NCI-H748 (cell line): ENCODE measurements around the gene SLC27A5.
"Not testable (repeated sequence)": the region's sequence is repeated elsewhere in the genome, so short reads cannot be mapped to it uniquely, and the experiment has no call there.

Source experiments
- DNase-seq: peaks from one replicate; lab custom pipeline; 2025; ENCODE audit not compliant: unreplicated experiment; lab: John Stamatoyannopoulos, UW

Gene SLC27A5

DNA sequence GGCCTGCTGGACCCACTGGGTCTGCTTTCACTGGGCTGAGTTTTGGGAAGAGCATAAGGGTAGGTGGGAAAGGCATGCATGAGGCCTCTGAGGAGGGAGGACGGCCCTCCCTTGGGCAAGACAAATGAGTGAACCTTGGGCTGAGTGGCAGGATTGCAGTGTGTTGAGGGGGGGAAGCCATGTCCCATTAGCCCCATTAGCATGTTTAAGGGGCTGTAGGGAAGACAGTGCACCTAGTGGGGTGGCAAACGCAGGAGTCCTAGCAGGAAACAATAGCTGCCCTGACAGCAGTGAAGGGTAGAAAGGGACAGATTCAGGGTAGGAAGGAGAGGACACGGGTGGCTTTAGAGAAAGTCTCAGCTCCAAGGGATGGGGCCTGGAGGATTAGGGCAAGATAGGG is 10.9 kb upstream of the SLC27A5 start:
- no peak for DNase-seq

DNA sequence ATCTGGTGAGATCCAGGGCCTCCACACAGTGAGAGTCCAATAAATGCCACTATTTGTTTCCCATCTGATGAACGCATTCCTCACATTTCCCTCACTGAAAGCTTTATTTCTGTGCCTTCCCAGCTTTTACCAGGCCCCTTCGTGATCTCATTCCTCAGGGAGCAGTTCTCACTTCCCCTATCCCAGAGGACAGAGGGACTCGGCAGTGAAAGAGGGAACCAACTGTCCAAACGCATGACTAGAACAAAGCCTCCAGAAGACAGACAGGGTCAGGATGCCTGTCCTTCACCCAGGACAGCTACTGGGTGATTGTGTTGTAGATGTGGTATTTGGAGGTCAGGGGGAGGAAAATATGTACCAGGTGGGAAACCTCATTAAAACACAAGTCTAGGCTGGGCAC is 9.9 kb upstream of the SLC27A5 start:
- no peak for DNase-seq

DNA sequence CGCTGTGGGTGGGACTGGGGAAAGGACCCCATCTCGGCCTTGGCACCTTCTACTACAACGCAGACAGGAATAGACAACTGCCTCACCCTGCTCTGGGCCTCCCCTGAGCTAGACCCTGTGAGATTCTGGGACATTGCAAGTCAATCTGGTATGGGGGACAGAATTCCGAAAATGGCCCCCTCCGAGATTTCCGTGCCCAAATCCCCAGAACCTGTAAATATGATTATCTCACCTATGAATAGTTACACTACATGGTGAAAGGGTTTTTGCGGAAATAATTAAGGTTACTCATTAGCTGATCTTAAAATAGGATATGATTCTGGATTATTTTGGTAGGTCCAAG is 8.4 kb upstream of the SLC27A5 start:
- DNase-seq, result no peak

DNA sequence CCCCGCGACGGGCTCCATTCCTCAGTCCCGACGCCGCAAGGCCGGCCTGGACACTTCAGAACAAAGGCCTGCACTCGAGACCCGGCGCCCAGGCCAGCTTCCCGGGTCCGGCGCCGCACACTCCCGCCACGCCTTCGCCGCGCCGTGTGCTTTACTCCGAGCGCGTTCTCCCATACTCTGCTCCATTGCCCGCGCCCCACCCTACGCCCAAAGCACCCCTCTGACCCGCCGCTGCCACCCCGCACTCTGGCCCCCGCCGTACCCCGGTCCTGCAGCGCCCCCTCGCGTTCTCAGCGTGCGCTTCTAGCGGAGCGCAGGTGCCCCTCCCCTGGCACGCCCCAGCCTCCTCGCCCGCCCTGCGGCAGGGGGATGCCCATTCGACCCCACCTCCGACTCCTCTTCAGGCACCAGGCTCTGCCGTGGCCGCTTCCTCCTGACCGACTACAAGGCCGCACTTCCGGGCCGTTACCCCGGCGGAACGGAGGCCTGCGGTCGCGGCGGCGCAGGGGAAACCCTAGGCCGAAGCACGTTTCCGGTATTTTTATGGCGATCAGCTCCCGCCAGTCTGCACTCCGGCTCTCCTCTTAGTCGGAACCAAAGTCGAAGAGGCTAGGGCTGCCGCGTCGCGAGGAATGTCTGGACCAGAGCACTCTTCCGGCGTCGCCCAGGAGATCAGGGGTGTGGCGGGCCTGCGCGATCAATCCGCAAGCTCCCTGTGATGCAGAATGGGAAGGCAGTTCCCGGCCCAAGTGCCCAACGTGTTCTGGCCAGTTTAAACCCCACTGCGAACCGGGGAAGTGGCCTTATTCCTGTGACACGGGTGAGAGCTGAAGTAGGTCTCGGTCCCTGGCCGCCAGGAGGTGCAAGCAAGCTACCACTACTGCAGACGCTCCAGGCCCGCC is 7.8 kb upstream of the SLC27A5 start, which contains the start of gene ZBTB45:
TSS of gene ZBTB45 (minus strand) at position 456 of the 902 bp plus-strand sequence. CDS start 2,137 bp downstream, outside the sequence.
- peak; percentile 99 for DNase-seq

DNA sequence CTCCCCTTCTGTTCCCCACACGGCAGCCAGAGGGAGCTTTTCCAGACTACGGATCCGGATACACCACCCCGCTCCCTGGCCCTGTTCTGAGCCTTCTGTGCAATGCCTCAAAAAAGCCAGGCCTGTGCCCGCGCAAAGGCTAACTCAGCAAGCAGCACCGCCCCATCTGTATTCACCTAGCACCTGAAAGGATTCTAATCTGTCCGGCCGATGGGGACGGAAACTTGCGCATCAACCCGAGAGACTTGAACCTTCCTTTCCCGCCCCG is 7.2 kb upstream of the SLC27A5 start:
- peak; percentile 91 for DNase-seq

DNA sequence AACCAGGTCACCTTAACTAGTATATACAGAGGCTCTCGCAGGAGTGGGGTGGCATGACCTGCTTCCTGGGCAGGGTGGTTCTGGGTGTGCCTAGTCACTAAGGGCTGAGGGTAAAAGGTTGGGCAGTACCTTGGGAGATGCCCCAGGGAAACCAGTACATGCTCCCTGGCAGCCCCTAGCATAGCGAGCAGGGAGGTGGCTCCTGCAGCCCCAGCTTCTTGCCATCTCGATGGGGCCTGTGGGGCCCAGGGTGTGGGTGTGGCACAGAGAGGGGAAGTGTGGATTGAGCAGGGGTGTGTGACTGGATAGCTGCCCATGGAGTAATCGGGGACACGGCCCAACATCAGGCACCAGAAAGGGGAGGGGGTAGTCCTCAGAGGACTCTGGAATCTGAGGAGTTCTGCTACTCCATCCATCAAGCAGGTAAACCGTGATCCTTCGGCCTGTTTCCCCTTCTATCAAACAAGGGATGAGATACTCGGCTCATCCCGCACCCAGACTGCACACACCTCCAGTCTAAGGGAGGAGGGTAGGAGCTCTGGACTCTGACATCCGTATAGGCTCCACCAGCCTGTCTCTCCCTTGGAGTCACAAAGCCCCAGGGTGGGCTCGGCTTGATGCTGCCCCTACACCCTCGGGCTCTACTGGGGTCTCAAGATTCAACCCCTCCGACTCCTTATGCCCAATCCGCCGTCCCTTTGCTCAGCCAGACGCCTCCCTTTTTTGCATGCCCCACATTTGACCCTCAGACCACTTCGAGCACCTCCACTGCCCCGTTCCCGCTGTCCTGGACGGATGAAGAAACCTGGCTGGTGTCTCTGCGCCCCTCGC is 6.7 kb upstream of the SLC27A5 start:
- peak; percentile 57 for DNase-seq

DNA sequence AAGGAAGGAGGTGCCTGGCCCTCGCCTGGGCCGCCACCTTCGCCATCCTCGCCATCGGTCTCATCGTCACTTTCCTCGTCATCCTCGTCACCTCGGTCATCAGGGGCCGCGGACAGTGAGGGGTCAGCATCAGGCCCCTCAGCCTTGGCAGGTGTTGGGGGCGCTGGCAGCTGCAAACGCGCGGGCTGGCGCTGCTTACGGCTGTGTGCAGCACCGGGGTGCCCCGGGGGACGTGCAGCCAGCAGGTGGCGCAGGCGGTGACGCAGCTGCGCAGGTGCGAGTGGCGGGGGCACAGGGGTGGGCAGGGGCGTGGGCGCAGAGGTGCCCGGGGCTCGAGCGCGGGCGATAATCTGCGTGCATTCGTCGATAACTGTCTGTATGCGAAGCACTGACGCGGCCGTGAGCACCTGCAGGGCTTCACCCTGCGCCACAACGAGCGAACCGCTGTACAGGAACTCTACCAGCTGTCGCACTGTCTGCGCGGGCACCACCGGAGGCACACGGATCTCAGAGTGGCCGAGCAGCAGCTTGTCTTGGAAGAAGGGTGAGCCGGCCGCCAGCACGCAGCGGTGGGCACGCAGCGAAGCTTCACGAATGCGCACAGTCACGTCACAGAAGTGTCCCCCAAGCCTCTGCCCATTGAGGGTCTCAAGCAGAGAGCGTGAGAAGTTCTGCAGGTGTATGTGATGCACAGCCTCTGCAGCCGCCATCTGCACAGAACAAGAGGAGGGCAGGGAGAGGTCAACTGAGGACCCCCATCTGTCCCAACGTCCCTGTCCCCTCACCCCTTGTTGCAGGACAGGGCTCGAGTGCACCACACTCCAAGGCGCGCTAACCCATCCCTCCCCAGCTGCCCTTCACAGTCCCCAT is 5.4 kb upstream of the SLC27A5 start:
- no peak for DNase-seq

DNA sequence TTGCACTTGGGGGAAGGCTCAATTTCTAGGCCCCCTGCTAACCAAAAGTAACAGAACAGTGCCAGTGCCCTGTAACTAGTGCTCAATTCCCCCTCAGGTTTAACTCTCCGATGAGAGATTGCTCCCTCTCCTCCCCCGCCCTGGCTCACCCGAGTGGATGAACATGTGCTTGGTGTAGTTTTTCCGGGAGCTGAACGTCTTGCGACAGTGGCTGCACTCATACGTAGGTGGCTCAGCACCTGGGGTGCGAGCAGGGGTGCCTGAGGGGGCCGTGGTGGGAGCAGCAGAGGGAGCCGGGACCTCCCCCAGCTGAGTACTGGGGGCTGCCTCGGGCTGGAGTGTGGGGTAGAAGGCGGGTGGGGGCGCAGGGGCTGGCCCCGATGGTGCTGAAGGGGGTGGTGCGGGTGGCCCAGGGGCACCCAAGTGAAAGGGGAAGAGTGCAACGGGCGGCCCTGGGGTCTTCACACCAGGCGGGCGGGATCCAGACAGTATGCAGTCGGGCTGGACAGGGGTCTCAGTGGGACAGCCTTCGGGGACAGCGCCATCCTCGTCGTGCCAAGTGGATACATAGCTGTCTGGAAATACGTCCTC is 4.5 kb upstream of the SLC27A5 start:
- DNase-seq, result no peak

DNA sequence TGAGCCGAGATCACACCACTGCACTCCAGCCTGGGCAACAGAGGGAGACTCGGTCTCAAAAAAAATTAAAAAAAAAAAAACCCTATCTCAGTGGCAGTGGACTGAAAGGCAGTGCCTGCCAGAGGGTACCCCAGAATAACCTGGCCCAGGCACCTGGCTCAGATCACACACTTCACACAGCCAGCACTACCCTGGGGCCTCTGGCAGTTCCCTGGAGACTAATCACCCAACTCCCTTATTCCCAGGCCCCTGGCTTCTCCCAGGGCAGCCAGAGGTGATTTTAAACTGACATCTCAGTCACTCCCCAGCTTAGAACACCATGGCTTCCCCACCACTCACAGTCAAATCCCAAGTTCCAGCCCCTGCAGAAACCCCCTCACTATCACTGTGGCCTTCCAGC is 3.5 kb upstream of the SLC27A5 start:
- no peak for DNase-seq

DNA sequence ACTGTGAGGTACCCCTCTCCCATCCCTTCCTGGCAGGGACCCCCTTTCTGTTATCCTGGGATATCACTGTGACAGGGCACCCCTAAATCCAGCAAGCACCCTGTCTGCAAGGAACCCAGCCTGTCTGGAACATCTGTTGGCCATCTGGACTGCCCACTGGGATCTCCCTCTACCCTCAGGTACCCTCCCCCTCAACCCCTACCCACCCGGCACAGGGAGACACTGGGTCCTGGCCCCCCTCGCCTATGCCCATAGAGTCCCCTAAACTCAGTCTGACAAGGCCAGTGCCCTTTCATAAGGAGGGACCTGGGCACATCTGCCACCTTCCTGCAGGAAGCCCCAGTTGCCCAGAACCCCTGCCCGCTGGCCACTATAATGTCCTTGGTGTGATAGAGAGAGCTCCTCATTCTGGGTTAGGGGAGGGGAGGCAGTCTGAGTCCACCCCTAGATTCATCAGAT is 2.8 kb upstream of the SLC27A5 start:
- no peak for DNase-seq

DNA sequence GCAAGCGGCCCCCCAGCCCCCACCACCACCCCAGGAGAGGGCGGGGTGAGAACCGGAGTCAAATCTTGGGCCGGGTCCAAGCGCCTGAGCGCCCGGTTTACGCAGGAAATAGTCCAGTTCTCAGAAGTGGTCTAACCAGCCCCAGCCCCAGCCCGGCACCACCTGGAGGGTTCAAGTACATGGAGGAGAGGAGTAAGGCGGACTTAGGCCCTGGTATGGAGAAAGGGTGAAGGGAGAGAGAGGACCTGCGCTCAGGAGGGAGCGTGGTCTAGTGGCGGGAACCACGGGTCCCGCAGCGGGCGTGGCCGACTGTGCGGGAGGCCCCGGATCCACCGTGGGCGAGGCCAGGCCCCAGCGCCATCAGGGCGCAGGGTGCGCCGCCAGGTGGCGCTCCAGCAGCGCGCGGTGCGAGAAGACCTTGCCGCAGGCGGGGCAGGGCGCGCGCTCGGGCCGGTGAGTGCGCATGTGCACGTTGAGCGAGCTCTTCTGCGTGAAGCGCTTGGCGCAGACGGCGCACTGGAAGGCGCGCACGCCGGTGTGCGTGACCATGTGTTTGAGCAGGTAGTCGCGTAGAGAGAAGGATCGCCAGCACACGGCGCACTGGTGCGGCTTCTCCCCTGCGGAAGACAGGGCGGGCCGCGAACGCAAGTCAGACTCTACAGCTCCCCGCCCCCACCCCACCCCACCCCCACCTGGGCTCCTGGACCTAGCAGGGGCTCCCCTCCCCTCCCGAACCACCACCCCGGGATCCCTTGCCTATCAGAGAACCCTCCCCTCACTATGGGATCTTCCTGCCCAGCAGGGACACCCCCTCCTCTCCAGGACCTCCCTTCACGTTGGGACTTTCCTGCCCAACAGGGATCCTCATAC is 2.1 kb upstream of the SLC27A5 start:
- DNase-seq, result peak; percentile 99

DNA sequence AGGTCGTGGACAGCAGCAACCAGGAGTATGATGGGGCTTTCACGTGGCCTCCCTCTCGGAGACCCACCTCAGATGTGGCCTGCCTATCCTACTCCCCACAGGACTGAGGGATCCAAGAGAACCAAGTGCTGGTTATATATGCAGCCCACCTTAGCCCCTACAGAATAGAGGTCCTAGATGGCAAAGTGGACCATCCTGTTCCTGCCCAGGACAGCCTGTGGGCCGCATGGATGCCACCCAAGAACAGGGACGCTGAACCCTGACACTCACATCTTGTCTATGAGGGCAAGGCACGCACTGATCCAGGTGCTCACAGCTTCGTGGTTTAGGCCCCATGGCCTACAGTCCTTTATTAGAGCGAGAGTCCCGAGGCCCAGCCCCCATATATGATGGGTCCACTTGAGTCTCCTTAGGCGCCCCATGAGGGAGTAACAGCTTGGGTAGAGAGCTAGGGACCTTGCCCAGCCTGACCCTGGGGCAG is 1.5 kb upstream of the SLC27A5 start:
- DNase-seq, result no peak

DNA sequence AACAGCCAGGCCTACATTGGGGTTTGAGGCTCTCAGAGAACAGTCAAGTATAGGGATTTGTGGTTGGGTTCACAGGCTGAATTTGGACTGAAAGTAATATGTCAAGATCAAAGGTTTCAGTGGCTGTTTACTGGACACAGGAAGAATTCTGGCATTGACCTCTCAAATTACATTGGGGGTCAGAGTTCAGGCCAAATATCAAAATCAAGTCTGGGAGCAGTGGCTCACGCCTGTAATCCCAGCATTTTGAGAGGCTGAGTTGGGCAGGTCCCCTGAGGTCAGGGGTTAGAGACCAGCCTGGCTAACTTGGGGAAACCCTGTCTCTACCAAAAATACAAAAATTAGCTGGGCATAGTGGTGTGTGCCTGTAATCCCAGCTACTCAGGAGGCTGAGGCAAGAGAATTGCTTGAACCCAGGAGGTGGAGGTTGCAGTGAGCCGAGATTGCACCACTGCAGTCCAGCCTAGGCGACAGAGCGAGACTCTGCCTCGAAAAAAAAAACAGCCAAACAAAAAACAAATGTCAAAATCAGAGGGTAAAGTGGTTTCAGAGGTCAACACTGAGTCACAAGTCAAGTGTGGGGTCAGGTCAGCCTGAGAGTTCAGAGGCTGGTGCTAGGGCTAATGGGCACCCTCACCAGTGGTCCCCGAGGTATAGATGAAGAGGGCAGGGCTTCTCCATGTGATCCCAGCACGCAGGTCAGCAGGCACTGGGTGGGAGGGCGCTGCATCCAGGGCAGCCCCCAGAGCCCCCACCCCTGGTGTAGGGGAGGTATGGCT is 1.5 kb downstream of the SLC27A5 start:
- no peak for DNase-seq

DNA sequence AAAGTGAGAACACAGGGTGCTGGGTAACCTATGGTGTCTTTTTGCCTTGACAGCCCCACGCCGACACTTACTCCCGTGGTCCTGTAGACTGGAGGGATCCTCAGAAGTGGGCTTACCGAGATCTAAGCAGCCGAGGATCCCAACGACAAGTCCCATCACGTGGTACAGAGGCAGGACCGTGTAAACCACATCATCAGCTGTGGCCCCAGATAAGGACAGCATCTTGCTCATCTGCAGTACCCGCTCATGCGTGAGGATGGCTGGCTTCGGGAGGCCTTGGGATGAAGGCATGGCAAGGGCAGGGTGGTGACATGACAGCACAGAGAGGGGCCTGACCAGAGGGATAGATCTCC is 2.1 kb downstream of the SLC27A5 start:
- no peak for DNase-seq

DNA sequence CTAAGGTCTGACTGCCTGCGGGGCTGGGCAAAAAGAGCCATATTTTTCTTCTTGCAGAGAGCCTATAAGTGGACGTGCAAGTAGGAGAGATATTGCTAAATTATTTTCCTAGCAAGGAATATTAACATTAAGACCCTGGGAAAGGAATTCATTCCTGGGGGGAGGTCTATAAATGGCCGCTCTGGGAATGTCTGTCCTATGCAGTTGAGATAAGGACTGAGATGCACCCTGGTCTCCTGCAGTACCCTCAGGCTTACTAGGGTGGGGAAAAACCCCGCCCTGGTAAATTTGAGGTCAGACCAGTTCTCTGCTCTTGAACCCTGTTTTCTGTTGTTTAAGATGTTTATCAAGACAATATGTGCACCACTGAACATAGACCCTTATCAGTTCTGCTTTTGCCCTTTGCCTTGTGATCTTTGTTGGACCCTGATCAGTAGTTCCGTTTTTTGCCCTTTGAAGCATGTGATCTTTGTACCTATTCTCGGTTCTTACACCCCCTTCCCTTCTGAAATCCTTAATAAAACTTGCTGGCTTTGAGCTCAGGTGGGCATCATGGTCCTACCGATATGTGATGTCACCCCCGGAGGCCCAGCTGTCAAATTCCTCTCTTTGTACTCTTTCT is 4.1 kb downstream of the SLC27A5 start:
- DNase-seq, result not testable (repeated sequence)

DNA sequence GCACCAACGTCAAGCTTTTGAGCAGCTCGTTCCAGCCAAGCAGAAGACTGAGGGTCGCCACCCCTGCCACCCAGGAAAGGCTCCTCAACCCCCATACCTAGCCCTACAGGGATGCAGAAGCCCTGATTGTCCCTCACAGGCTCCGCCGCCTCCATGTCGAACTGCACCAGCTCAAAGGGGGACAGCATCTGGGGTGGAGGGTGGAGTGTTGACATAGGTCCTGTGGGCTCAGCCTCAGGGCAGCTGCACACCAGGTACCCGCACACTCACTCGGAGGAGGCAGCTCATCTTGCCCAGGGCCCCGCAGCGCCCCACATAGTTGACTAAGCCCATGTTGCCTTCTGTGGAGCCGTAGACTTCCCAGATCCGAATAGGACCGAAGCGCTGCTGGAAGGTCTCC is 11.6 kb downstream of the SLC27A5 start:
- DNase-seq, result no peak

DNA sequence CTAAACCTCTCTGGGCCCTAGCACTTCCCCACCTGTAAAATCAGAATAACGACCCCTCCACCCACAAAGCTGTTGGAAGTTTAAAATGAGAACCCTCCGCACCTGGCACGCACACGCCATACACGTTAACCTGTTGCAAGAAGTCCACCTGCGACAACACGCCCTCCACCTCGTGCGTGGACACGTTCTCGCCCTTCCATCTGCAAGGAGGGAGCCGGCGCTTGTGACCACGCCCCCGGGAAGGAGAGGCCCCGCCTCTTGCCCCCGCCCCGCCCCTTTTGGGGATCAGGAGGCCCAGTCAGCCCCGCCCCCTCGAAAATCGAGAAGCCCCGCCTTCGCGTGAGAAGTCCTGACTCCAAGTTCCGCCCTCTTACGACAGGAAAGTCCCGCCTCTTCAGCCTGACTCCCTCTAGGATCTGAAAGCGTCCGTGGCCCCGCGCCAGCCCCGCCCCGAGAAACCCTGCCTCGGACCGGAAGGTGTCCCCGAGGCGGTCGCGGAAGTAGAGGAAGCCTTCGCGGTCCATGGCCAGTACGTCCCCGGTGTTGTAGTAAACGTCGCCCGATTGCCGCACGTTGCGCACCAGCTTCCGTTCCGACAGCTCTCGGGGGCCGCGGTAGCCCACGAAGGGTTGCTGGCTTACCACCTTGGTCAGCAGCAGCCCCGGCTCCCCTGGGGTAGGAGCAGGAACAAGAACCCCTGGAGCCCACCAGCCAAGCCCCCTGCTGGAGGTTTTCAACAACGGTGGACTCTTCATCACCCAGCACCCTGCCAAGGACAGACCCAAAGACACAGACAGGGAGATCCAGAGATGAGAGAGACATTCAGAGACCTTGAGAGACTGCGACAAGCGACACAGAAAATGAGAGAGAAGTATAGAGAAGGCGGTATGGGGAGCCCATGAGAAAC is 12.5 kb downstream of the SLC27A5 start:
- DNase-seq, result peak; percentile 100
